Stimulated activated CD8-positive, alpha-beta memory T cell treated with anti-CD3 and anti-CD28 coated beads, Interleukin-15, amount 100 ng/mL, for 48 hours (primary cell): ENCODE results near the gene LRRIQ1.

Source experiments
- DNase-seq, 2 donors: peaks; one replicate each; pipeline ENCODE4 v3.0.0-alpha.2; 2020; ENCODE audit warnings: low read depth in 2 of 2

The LRRIQ1 gene

DNA sequence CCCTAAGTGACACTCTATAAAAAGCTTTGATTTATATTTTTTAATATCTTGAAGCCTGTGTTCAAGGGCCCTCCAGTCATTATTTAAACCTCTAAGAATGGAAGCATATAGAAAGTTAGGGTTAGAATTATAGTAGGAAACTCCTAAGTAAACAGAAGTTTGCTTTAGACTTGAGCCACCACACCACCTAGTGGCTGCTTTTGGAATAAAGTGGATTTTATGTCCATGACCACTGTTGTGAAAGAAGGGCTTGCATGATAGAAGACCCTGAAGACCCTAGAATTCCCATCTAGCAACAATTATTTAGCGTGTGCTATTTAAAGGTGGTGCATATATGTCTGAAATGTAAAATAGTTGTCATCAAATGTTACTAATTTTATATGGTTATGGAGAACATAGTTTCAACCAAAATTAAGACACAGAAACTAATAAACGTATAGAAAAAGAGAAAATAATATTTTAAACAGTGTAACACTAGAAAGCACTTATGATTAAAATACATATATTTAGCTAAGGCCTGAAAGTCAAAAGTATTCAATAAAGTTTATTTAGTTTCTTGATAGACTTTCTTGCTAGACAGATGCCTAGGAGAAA, 21.3 kb downstream of the LRRIQ1 start:
- no peak for DNase-seq

DNA sequence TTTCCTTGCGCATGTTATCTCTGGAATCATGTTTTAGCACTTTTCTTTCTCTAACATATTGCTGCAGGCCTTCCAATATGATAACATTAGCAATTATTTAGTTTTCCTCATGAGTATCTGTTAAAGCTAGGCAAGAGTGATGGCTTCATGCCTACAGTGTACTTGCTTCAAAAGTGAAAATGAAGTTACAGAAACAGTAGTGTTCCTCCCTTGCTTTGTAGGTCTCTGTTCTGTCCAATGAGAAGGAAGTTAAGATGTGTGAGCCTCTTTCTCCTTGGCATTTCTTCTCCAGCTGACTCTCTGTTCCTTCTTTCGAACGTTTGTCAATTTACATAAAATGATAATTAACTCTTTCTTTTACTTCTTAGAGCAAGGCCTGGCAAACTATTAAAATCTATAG, 22.2 kb downstream of the LRRIQ1 start:
- no peak for DNase-seq

DNA sequence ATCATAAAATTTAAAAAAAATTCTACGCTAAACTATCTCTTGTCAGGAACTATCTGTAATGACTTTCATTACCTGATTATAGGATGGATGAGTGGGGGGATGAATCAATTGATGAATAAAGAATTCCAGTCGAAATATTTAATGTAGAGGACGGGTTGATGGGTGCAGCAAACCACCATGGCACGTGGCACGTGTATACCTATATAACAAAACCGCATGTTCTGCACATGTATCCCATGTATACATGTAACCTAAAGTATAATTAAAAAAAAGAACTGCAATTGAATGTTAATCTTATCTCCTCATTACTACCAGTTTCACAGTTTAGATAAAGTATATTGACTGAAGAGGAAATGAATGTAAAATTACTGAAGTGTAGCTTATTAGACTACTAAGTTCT, 23.4 kb downstream of the LRRIQ1 start:
- DNase-seq = no peak

- no peak for DNase-seq
Observed at GRCh38 chr12:85060916-85061315, 24.8 kb downstream of the LRRIQ1 start.

- no peak for DNase-seq
Observed at GRCh38 chr12:85065837-85066482, 29.8 kb downstream of the LRRIQ1 start.

GRCh38 chr12:85072826-85073225, 36.7 kb downstream of the LRRIQ1 start:
- no peak for DNase-seq

DNA sequence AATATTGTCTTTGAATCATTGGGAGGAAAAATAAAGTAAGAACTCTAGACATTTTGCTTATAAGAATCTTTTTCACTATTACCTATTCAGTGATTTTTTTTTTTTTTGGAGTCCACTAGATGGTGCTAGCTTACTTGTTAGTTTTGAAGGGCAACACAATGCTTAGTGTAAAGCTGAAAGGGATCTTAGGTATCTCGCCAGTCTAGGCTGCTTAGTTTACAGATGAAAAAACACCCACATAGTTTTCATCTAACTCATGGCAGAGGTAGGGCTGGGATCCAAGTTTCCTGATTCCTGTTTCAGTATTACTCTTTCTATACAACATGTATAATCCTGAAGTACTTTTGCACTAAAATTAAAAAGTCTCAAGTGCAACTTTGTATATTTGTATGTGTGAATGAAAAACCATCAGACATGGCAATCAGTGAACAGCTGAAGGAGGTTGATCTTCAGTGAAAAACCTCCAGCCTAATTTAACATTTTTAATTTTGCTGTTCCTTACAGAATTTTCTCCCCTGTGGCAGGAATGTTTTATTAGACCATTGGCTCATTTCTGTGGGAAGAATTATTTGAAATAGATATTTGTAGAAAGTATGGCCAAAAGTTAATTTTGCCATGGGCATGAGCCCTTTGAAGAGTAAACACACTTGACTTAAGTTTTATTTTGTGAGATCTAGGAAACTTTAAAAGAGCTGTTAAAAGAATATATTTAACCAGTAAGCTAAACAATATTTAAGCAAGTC, 40.7 kb downstream of the LRRIQ1 start:
- DNase-seq = no peak

- DNase-seq = no peak
Observed at GRCh38 chr12:85085066-85085465, 48.9 kb downstream of the LRRIQ1 start.

GRCh38 chr12:85089792-85090191, 53.6 kb downstream of the LRRIQ1 start:
- no peak for DNase-seq

DNA sequence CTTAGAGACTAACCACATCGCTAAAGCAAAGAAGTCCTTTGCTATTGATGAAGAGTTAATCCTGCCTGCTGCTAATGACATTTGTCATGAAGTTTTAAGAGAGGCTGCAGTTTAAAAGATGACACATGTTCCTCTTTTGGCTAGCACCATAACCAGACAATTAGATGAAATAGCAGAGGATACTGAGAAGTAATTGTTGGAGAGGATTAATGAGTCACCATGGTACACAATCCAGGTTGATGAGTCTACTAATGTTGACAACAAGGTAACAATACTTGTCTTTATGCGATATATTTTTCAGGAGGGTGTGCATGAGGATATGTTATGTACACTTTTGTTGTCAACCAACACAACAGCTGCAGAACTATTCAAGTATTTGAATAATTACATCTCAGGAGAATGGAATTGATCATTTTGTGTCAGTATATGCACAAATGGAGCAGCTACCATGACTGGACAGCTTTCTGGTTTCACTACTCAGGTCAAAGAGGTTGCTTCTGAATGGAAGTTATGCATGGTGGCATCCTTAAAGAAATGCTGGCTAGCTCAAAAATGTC, 56.7 kb downstream of the LRRIQ1 start:
- DNase-seq = no peak

- no peak for DNase-seq
Observed at GRCh38 chr12:85095501-85095900, 59.4 kb downstream of the LRRIQ1 start.

DNA sequence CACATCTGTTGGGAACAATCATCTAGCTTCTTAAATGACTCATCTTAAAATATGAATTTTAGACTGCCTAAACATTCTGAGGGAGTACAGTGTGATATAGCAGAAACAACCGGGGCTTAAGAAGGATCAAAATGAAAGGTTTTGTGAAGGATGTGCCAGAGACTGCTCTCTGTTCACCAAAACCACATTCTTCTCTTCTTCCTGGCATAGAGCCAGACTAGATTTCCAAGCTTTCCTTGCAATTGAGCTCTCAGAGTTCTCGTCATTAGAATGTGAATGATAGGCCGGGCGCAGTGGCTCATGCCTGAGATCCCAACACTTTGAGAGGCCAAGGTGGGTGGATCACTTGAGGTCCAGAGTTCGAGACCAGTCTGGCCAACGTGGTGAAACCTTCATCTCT, 94.5 kb downstream of the LRRIQ1 start:
- DNase-seq = no peak

GRCh38 chr12:85138833-85139232, 102.7 kb downstream of the LRRIQ1 start:
- no peak for DNase-seq

DNA sequence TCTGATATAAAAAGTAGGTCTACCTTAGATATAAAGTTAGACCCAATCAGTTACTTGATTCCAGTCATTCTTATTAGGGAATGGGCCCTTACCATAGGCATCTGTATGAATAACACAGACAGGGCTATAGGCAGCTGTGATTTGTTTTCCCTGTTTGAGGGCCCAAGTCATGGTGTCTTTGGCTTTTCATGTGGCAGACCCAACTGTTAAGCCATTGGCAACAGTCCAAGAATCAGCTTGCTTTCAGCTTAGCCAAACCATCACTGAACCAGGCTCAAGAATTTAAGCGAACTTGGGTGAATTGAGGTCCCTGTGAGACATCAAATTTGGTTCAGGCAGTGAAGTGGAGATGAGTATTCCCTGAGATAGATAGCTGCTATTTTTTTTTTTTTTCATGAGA, 111.2 kb downstream of the LRRIQ1 start:
- no peak for DNase-seq

DNA sequence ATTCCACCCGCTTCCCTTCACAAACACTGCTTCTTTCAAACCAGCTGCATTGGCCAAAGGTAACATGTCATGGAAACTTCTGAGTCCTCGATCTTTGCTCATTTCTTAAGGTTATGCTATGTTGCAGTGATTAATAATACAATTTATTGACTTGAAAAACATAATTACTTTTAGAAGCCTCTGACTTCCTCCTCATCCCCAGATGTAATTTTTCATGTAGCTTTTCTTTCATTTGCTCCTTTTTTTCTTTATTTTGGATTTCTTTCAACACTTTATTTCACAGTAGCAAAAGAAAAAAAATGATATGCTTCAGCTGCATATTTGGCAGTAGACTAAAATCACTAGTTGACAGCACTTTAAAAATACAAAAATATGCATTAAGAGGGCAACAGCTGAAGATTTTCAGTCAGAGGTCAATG, 116.2 kb downstream of the LRRIQ1 start:
- DNase-seq = no peak

GRCh38 chr12:85155791-85156190, 119.6 kb downstream of the LRRIQ1 start:
- DNase-seq = no peak

DNA sequence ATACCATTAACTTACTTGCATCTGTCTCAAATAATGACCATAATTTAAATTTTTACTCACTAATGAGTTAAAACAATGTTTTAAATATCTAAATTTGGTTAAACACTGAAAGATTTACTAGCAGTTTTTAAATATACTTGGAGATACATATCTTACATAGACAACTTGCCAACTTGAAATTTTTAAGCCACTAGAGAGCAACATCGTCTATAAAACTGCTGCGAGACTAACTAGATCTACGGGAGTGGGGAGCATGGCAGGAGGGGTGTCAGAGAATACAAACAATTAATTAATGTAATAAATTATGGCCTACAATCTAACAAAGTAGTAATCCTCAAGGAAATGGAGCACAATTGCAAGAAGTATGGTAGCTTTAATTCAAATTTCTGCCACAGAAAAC, 120.4 kb downstream of the LRRIQ1 start:
- no peak for DNase-seq

DNA sequence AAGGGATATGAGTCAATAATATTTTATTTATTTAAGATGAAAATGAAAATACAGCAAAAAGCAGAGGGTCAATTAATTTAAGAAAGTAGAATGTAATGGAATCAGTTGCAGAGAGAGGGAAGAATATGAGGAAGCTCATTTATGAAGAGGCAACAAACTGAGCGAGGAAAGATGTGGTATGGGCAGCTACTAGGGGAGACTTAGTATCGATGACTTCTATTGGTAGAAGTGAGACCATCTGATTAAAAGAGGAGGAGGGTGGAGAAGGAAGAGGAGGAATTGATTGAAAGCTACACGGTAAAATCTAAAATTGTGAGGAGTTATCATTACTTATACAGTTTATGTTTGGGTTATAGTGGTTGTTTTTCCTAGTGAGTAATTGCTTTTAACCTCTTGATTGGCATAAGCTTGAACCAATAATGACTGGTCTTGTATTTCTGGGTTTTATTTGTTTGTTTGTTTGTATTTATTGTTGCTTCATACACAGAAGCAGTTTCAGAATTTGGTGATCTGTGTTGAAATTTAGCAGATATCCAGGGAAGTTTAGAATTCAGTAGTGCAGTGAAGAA, 121.0 kb downstream of the LRRIQ1 start:
- no peak for DNase-seq

DNA sequence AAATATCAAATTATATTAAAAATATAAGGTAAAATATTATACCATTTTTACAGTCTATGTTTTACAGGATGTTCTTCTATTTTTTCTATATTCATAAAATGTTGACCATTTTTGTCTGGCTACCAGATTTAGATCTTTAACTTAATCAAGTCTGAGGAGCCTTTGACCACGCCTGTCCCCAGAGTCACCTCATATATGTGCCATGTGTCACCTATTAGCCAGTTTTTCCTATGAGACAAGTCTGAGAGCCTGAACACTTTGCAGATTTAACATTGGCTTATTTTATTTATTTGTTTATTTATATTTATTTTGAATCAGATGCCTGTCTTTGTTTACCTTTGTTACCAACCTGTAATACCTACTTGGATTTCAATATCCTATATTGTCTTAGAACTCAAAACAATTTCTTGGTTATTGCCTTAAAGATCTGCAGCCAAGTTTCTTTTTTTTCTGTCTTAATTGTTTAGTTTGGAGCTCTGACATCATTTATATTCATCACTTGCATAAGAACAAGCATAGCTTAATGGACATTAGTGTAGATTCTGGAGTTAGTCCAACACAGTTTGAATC, 127.7 kb downstream of the LRRIQ1 start:
- no peak for DNase-seq

GRCh38 chr12:85179680-85180270, 143.6 kb downstream of the LRRIQ1 start:
- no peak for DNase-seq

- no peak for DNase-seq
Observed at GRCh38 chr12:85182699-85183098, 146.5 kb downstream of the LRRIQ1 start.

DNA sequence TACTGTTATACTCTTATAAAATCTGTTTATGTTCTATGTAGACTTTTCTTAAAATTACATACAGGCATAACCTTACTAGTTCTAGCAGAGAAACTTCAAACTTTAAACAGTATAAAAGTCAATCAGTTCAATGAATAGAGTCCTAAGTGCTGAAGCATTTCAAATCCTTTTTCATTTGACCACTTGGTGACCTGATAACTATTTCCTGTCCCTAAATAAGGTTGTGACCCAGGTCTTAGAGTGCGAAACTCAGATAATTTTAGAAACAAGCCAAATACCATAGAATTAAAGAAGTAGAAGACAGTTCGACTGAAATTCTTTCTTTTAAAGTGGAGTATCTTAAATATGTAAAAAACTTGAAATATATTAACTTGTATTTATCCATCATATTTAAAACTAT, 147.7 kb downstream of the LRRIQ1 start:
- DNase-seq = no peak
